Gastrocnemius medialis (tissue), 4 donors: Measurements from ENCODE around the gene NKIRAS2. TPM values are rescaled to one million over a fixed set of nuclear protein-coding genes. Genes with fewer than 3 reads are reported as not detected.

ENCODE experiments used
- ATAC-seq, 2 donors: fragments of 150-250 bp; one replicate each; pipeline ENCODE4 v1.9.1; 2016
- DNase-seq, 2 donors: peaks; one replicate each; pipeline ENCODE4 v3.0.0-alpha.2; 2019
- H3K27ac ChIP-seq, 4 donors: fragments of 200-600 bp; sonication (generic); 1 replicate in 1 of 4; 2 replicates in 3 of 4; pipeline ENCODE4 v1.5.1; 2016 to 2018; ENCODE audit warnings: mild to moderate bottlenecking in 2 of 4, moderate library complexity in 1 of 4
- H3K27me3 ChIP-seq, 3 donors: fragments of 200-600 bp; sonication (generic) in 2 of 3; 1 replicate in 1 of 3; 2 replicates in 2 of 3; pipeline versions ENCODE4 v1.5.1 to v1.6.0; 2016 to 2019; ENCODE audit warnings: mild to moderate bottlenecking in 1 of 3, moderate library complexity in 1 of 3
- H3K36me3 ChIP-seq, 2 donors: fragments of 200-600 bp; sonication (generic) in 1 of 2; one replicate each; pipeline ENCODE4 v1.5.1; 2017 to 2018
- H3K4me1 ChIP-seq, 2 donors: fragments of 200-600 bp; sonication (generic) in 1 of 2; one replicate each; pipeline ENCODE4 v1.5.1; 2016 to 2017; ENCODE audit warnings: mild to moderate bottlenecking in 2 of 2
- H3K4me3 ChIP-seq, 4 donors: fragments of 200-600 bp; sonication (generic) in 3 of 4; 1 replicate in 1 of 4; 2 replicates in 3 of 4; pipeline ENCODE4 v1.5.1; 2016 to 2019; ENCODE audit warnings: mild to moderate bottlenecking in 2 of 4
- H3K9me3 ChIP-seq, 3 donors: fragments of 200-600 bp; sonication (generic) in 2 of 3; 1 replicate in 1 of 3; 2 replicates in 2 of 3; pipeline ENCODE4 v1.5.1; 2016 to 2019
- POLR2A ChIP-seq, 2 donors: fragments of 450-650 bp; IDR thresholded peaks; one replicate each; pipeline ENCODE4 v1.6.1; 2017; ENCODE audit warnings: antibody characterized with exemption in 2 of 2, mild to moderate bottlenecking in 2 of 2, moderate library complexity in 2 of 2
- in situ Hi-C, 4 donors: fragments of 200-750 bp; cut with MboI; loops; one replicate each; pipeline versions ENCODE4 v1.15.0 to v1.8.0; 2017; ENCODE audit warnings: low sequenced_read_pairs in 4 of 4
- intact Hi-C: fragments of 100-400 bp; cut with DNase I; formaldehyde crosslinking; loops from one replicate; pipeline ENCODE4 v1.15.1; 2023; ENCODE audit warnings: low total_unique reads
- total RNA-seq, 4 donors: library from RNA; depleted of rRNA; stranded (reverse); fragments of >200 nt; gene quantifications; one replicate each; pipeline versions ENCODE4 v1.1.0 to v1.2.3, GENCODE V29; 2016
- TF ChIP-seq, protein P1 (sequence below), 5 experiments: fragments of 450-650 bp in 3 of 5; fragments of 200-600 bp in 2 of 5; sonication (generic) in 2 of 5; IDR thresholded peaks in 4 of 5; conservative IDR thresholded peaks in 1 of 5; 1 replicate in 4 of 5; 2 replicates in 1 of 5; pipeline ENCODE4 v1.5.1; 2016 to 2019; ENCODE audit warnings: antibody characterized with exemption in 5 of 5, mild to moderate bottlenecking in 3 of 5, moderate library complexity in 3 of 5

The NKIRAS2 gene
- total RNA-seq, 4 donors from 2014 or later: 48.8 to 77.0 (median 63.4) TPM

GRCh38 chr17:42026857-42027589, 7.1 kb downstream of the NKIRAS2 start:
- H3K27me3 ChIP-seq: no peaks in the 10 kb centered on the region
- no peak overlapping the region for H3K4me3 ChIP-seq
- ATAC-seq (no peak), DNase-seq (no peak)
- intact Hi-C loops (no loop called here), in situ Hi-C loops (loop anchor here (5.0 to 10.0 kb wide), 3 partner anchors 78 to 88 kb away; partner anchors contain the start of gene DHX58 (in 3 of the 4))
- TF ChIP-seq, protein P1, sequence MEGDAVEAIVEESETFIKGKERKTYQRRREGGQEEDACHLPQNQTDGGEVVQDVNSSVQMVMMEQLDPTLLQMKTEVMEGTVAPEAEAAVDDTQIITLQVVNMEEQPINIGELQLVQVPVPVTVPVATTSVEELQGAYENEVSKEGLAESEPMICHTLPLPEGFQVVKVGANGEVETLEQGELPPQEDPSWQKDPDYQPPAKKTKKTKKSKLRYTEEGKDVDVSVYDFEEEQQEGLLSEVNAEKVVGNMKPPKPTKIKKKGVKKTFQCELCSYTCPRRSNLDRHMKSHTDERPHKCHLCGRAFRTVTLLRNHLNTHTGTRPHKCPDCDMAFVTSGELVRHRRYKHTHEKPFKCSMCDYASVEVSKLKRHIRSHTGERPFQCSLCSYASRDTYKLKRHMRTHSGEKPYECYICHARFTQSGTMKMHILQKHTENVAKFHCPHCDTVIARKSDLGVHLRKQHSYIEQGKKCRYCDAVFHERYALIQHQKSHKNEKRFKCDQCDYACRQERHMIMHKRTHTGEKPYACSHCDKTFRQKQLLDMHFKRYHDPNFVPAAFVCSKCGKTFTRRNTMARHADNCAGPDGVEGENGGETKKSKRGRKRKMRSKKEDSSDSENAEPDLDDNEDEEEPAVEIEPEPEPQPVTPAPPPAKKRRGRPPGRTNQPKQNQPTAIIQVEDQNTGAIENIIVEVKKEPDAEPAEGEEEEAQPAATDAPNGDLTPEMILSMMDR (IDR thresholded peaks at IDR 0.05 in 4 of 5, conservative IDR thresholded peaks at IDR 0.05 in 1 of 5): no peak
- TF ChIP-seq POLR2A (IDR thresholded peaks at IDR 0.05): no peak
- H3K27ac ChIP-seq: no peak overlapping the region
- H3K9me3 ChIP-seq: no peaks in the 10 kb centered on the region
- peaks cover 0 to 19% of the 10 kb centered on the region in 2 donors for H3K36me3 ChIP-seq
- peaks cover 14 to 18% of the 10 kb centered on the region in 2 donors for H3K4me1 ChIP-seq

DNA sequence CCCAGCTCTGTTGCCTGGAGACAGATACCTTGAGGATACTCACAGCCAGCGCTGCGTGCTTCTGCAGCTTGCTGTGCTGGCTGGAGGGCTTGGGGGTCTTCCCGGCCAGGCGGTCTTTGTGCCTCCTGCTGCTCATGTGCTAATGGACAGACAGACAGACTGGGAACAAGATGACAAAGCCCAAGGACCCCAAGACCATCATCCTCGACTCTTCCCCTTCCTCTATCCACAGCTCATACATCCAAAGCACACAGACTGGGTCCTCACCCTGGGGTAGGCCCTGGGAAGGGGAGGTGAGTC, 7.7 kb downstream of the NKIRAS2 start:
- intact Hi-C loops (no loop called here), in situ Hi-C loops (loop anchor here (5.0 to 10.0 kb wide), 3 partner anchors 77 to 87 kb away; partner anchors contain the start of gene DHX58 (in 3 of the 4))
- Histone ChIP-seq H3K27me3 (no peaks in the 10 kb centered on the region), H3K4me3 (no peak overlapping the region), H3K9me3 (no peaks in the 10 kb centered on the region), H3K36me3 (peaks cover 0 to 14% of the 10 kb centered on the region in 2 donors), H3K4me1 (peaks cover 14 to 18% of the 10 kb centered on the region in 2 donors), H3K27ac (no peak overlapping the region)
- DNase-seq: no peak
- no peak for ATAC-seq
- TF ChIP-seq POLR2A (IDR thresholded peaks at IDR 0.05): no peak
- TF ChIP-seq, protein P1 (IDR thresholded peaks at IDR 0.05 in 4 of 5, conservative IDR thresholded peaks at IDR 0.05 in 1 of 5): no peak

GRCh38 chr17:42027961-42028790, 8.3 kb downstream of the NKIRAS2 start:
- DNase-seq (no peak), ATAC-seq (no peak)
- Histone ChIP-seq H3K27me3 (no peaks in the 10 kb centered on the region), H3K9me3 (no peaks in the 10 kb centered on the region), H3K27ac (peak overlapping the region in 1 of 4 donors; percentile 10), H3K4me3 (no peak overlapping the region), H3K36me3 (peaks cover 0 to 8% of the 10 kb centered on the region in 2 donors), H3K4me1 (peaks cover 14 to 18% of the 10 kb centered on the region in 2 donors)
- TF ChIP-seq, protein P1 (IDR thresholded peaks at IDR 0.05 in 4 of 5, conservative IDR thresholded peaks at IDR 0.05 in 1 of 5): no peak
- no peak for TF ChIP-seq POLR2A (IDR thresholded peaks at IDR 0.05)
- in situ Hi-C loops (loop anchor here (5.0 to 10.0 kb wide), 3 partner anchors 77 to 87 kb away; partner anchors contain the start of gene DHX58 (in 3 of the 4)), intact Hi-C loops (no loop called here)

GRCh38 chr17:42028791-42029127, 8.9 kb downstream of the NKIRAS2 start:
- Histone ChIP-seq H3K9me3 (no peaks in the 10 kb centered on the region), H3K4me1 (peaks cover 14 to 17% of the 10 kb centered on the region in 2 donors), H3K36me3 (peaks cover 0 to 3% of the 10 kb centered on the region in 2 donors), H3K27ac (peak overlapping the region in 1 of 4 donors; percentile 10), H3K4me3 (no peak overlapping the region), H3K27me3 (no peaks in the 10 kb centered on the region)
- no peak for DNase-seq
- intact Hi-C loops: no loop called here
- in situ Hi-C loops: loop anchor here (5.0 to 10.0 kb wide), 3 partner anchors 76 to 86 kb away; partner anchors contain the start of gene DHX58 (in 3 of the 4)
- TF ChIP-seq, protein P1 (IDR thresholded peaks at IDR 0.05 in 4 of 5, conservative IDR thresholded peaks at IDR 0.05 in 1 of 5): no peak
- TF ChIP-seq POLR2A (IDR thresholded peaks at IDR 0.05): no peak
- no peak for ATAC-seq
